ENCODE data around the gene ILDR2. TPM values are rescaled to one million over a fixed set of nuclear protein-coding genes. Genes with fewer than 3 reads are reported as not detected.

Gene ILDR2
- total and polyA plus RNA-seq, 5 donors from 2014 or later: 0.29 to 0.67 TPM; not detected in 3

GRCh38 chr1:166948856-166949350, 26.4 kb downstream of the ILDR2 start:
- Mint-ChIP-seq H3K36me3 (no peaks in the 10 kb centered on the region), H3K27ac (no peak overlapping the region), H3K4me1 (peaks cover 0 to 6% (median 2%) of the 10 kb centered on the region in 4 donors), H3K9me3 (peaks cover 0 to 2% (median 0%) of the 10 kb centered on the region in 7 donors), H3K27me3 (peaks cover 66% of the 10 kb centered on the region), H3K4me3 (no peak overlapping the region)
- peaks cover 34% of the 10 kb centered on the region for H3K27me3 ChIP-seq (ENCODE audit: control insufficient read depth, insufficient read depth, low read length)
- no peak for ATAC-seq (ENCODE audit: low read depth in 2 of 2)
- DNase-seq: no peak
- H3K4me3 ChIP-seq (ENCODE audit: low read depth, low read length): no peak overlapping the region
- no peaks in the 10 kb centered on the region for H3K4me1 ChIP-seq (ENCODE audit: control insufficient read depth, insufficient read depth, low read length, poor library complexity, severe bottlenecking)
- no peaks in the 10 kb centered on the region for H3K9me3 ChIP-seq (ENCODE audit: control insufficient read depth in 2 of 2, low read length in 2 of 2)
- H3K36me3 ChIP-seq (ENCODE audit: control insufficient read depth, insufficient read depth, low read length): no peaks in the 10 kb centered on the region
- no peak overlapping the region for H3K27ac ChIP-seq (ENCODE audit: insufficient read depth, low read length, poor library complexity, severe bottlenecking)

GRCh38 chr1:166947398-166948043, 27.8 kb downstream of the ILDR2 start:
- H3K36me3 ChIP-seq (ENCODE audit: control insufficient read depth, insufficient read depth, low read length): no peaks in the 10 kb centered on the region
- H3K9me3 Mint-ChIP-seq: peaks cover 0 to 2% (median 0%) of the 10 kb centered on the region in 7 donors
- no peak overlapping the region for H3K4me3 ChIP-seq (ENCODE audit: low read depth, low read length)
- H3K27ac ChIP-seq (ENCODE audit: insufficient read depth, low read length, poor library complexity, severe bottlenecking): no peak overlapping the region
- H3K36me3 Mint-ChIP-seq: no peaks in the 10 kb centered on the region
- no peaks in the 10 kb centered on the region for H3K4me1 ChIP-seq (ENCODE audit: control insufficient read depth, insufficient read depth, low read length, poor library complexity, severe bottlenecking)
- no peaks in the 10 kb centered on the region for H3K9me3 ChIP-seq (ENCODE audit: control insufficient read depth in 2 of 2, low read length in 2 of 2)
- DNase-seq (no peak), ATAC-seq (ENCODE audit: low read depth in 2 of 2) (no peak)
- peaks cover 57% of the 10 kb centered on the region for H3K27me3 Mint-ChIP-seq
- H3K4me3 Mint-ChIP-seq: no peak overlapping the region
- no peak overlapping the region for H3K27ac Mint-ChIP-seq
- peaks cover 0 to 6% (median 2%) of the 10 kb centered on the region in 4 donors for H3K4me1 Mint-ChIP-seq
- H3K27me3 ChIP-seq (ENCODE audit: control insufficient read depth, insufficient read depth, low read length): peaks cover 30% of the 10 kb centered on the region

- H3K27ac Mint-ChIP-seq: no peak overlapping the region
- Histone ChIP-seq H3K36me3 (ENCODE audit: control insufficient read depth, insufficient read depth, low read length) (no peaks in the 10 kb centered on the region), H3K4me3 (ENCODE audit: low read depth, low read length) (no peak overlapping the region), H3K4me1 (ENCODE audit: control insufficient read depth, insufficient read depth, low read length, poor library complexity, severe bottlenecking) (no peaks in the 10 kb centered on the region), H3K27me3 (ENCODE audit: control insufficient read depth, insufficient read depth, low read length) (peaks cover 27% of the 10 kb centered on the region), H3K9me3 (ENCODE audit: control insufficient read depth in 2 of 2, low read length in 2 of 2) (no peaks in the 10 kb centered on the region), H3K27ac (ENCODE audit: insufficient read depth, low read length, poor library complexity, severe bottlenecking) (no peak overlapping the region)
- no peak for ATAC-seq (ENCODE audit: low read depth in 2 of 2)
- H3K4me1 Mint-ChIP-seq: peaks cover 0 to 6% (median 2%) of the 10 kb centered on the region in 4 donors
- peak in 1 of 3 donors; percentile 3 for DNase-seq
- H3K27me3 Mint-ChIP-seq: peaks cover 39% of the 10 kb centered on the region
- H3K36me3 Mint-ChIP-seq: no peaks in the 10 kb centered on the region
- no peak overlapping the region for H3K4me3 Mint-ChIP-seq
- H3K9me3 Mint-ChIP-seq: no peaks in the 10 kb centered on the region
Measured at GRCh38 chr1:166944186-166944967, 31.0 kb downstream of the ILDR2 start.

GRCh38 chr1:166939741-166940375, 35.5 kb downstream of the ILDR2 start:
- Histone ChIP-seq H3K27me3 (ENCODE audit: control insufficient read depth, insufficient read depth, low read length) (peaks cover 4% of the 10 kb centered on the region), H3K36me3 (ENCODE audit: control insufficient read depth, insufficient read depth, low read length) (no peaks in the 10 kb centered on the region), H3K4me3 (ENCODE audit: low read depth, low read length) (no peak overlapping the region), H3K4me1 (ENCODE audit: control insufficient read depth, insufficient read depth, low read length, poor library complexity, severe bottlenecking) (no peaks in the 10 kb centered on the region), H3K9me3 (ENCODE audit: control insufficient read depth in 2 of 2, low read length in 2 of 2) (no peaks in the 10 kb centered on the region), H3K27ac (ENCODE audit: insufficient read depth, low read length, poor library complexity, severe bottlenecking) (no peak overlapping the region)
- Mint-ChIP-seq H3K4me1 (no peaks in the 10 kb centered on the region), H3K27ac (no peak overlapping the region), H3K27me3 (peaks cover 18% of the 10 kb centered on the region), H3K36me3 (no peaks in the 10 kb centered on the region), H3K4me3 (no peak overlapping the region), H3K9me3 (no peaks in the 10 kb centered on the region)
- DNase-seq (no peak), ATAC-seq (ENCODE audit: low read depth in 2 of 2) (no peak)

- DNase-seq: no peak
- H3K27me3 Mint-ChIP-seq: peaks cover 35% of the 10 kb centered on the region
- no peaks in the 10 kb centered on the region for H3K36me3 Mint-ChIP-seq
- no peaks in the 10 kb centered on the region for H3K36me3 ChIP-seq (ENCODE audit: control insufficient read depth, insufficient read depth, low read length)
- no peak overlapping the region for H3K4me3 ChIP-seq (ENCODE audit: low read depth, low read length)
- no peak overlapping the region for H3K27ac ChIP-seq (ENCODE audit: insufficient read depth, low read length, poor library complexity, severe bottlenecking)
- ATAC-seq (ENCODE audit: low read depth in 2 of 2): no peak
- H3K9me3 Mint-ChIP-seq: no peaks in the 10 kb centered on the region
- no peak overlapping the region for H3K4me3 Mint-ChIP-seq
- H3K27ac Mint-ChIP-seq: no peak overlapping the region
- no peaks in the 10 kb centered on the region for H3K27me3 ChIP-seq (ENCODE audit: control insufficient read depth, insufficient read depth, low read length)
- no peaks in the 10 kb centered on the region for H3K4me1 ChIP-seq (ENCODE audit: control insufficient read depth, insufficient read depth, low read length, poor library complexity, severe bottlenecking)
- no peaks in the 10 kb centered on the region for H3K4me1 Mint-ChIP-seq
- no peaks in the 10 kb centered on the region for H3K9me3 ChIP-seq (ENCODE audit: control insufficient read depth in 2 of 2, low read length in 2 of 2)
Measured at GRCh38 chr1:166937962-166938361, 37.4 kb downstream of the ILDR2 start.

GRCh38 chr1:166937329-166937728, 38.0 kb downstream of the ILDR2 start:
- no peaks in the 10 kb centered on the region for H3K4me1 ChIP-seq (ENCODE audit: control insufficient read depth, insufficient read depth, low read length, poor library complexity, severe bottlenecking)
- Mint-ChIP-seq H3K27me3 (peaks cover 29% of the 10 kb centered on the region), H3K27ac (no peak overlapping the region), H3K4me3 (no peak overlapping the region), H3K36me3 (no peaks in the 10 kb centered on the region), H3K9me3 (no peaks in the 10 kb centered on the region), H3K4me1 (no peaks in the 10 kb centered on the region)
- no peak overlapping the region for H3K27ac ChIP-seq (ENCODE audit: insufficient read depth, low read length, poor library complexity, severe bottlenecking)
- H3K27me3 ChIP-seq (ENCODE audit: control insufficient read depth, insufficient read depth, low read length): no peaks in the 10 kb centered on the region
- no peaks in the 10 kb centered on the region for H3K9me3 ChIP-seq (ENCODE audit: control insufficient read depth in 2 of 2, low read length in 2 of 2)
- no peak overlapping the region for H3K4me3 ChIP-seq (ENCODE audit: low read depth, low read length)
- DNase-seq: no peak
- H3K36me3 ChIP-seq (ENCODE audit: control insufficient read depth, insufficient read depth, low read length): no peaks in the 10 kb centered on the region
- ATAC-seq (ENCODE audit: low read depth in 2 of 2): no peak

GRCh38 chr1:166933633-166934032, 41.7 kb downstream of the ILDR2 start:
- H3K9me3 ChIP-seq (ENCODE audit: control insufficient read depth in 2 of 2, low read length in 2 of 2): no peaks in the 10 kb centered on the region
- DNase-seq: no peak
- peaks cover 1% of the 10 kb centered on the region for H3K27me3 ChIP-seq (ENCODE audit: control insufficient read depth, insufficient read depth, low read length)
- peaks cover 0 to 2% (median 0%) of the 10 kb centered on the region in 4 donors for H3K4me1 Mint-ChIP-seq
- H3K27ac ChIP-seq (ENCODE audit: insufficient read depth, low read length, poor library complexity, severe bottlenecking): no peak overlapping the region
- H3K4me1 ChIP-seq (ENCODE audit: control insufficient read depth, insufficient read depth, low read length, poor library complexity, severe bottlenecking): no peaks in the 10 kb centered on the region
- no peak overlapping the region for H3K4me3 Mint-ChIP-seq
- no peak overlapping the region for H3K27ac Mint-ChIP-seq
- peaks cover 0 to 2% (median 0%) of the 10 kb centered on the region in 7 donors for H3K9me3 Mint-ChIP-seq
- ATAC-seq (ENCODE audit: low read depth in 2 of 2): no peak
- no peak overlapping the region for H3K4me3 ChIP-seq (ENCODE audit: low read depth, low read length)
- no peaks in the 10 kb centered on the region for H3K36me3 Mint-ChIP-seq
- H3K27me3 Mint-ChIP-seq: peaks cover 39% of the 10 kb centered on the region
- H3K36me3 ChIP-seq (ENCODE audit: control insufficient read depth, insufficient read depth, low read length): no peaks in the 10 kb centered on the region
